Cerebellar cortex (tissue), 1 donor: ENCODE measurements around the gene CEP131.

Source experiments
- DNase-seq: peaks from one replicate; pipeline ENCODE4 v3.0.0-alpha.2; 2015; ENCODE audit warnings: low spot score

The CEP131 gene

DNA sequence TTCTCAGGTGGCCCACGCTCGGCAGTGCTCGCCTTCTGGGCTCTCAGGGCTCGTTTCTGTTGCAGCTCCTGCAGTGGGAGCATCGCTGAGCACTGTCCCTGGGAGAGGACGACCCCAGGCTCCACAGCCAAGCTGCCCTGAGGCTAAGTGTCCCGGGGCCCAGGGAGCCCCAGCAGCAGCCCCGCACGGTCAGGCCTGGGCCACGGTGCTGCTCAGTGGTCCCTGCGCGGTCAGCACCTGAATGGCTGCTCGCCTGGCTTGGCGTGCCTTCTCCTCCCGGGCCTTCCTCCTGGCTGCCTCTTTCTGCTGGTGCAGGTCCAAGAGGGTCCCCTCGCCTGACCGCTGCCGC lies 23.3 kb downstream of the CEP131 start:
- DNase-seq, result no peak

DNA sequence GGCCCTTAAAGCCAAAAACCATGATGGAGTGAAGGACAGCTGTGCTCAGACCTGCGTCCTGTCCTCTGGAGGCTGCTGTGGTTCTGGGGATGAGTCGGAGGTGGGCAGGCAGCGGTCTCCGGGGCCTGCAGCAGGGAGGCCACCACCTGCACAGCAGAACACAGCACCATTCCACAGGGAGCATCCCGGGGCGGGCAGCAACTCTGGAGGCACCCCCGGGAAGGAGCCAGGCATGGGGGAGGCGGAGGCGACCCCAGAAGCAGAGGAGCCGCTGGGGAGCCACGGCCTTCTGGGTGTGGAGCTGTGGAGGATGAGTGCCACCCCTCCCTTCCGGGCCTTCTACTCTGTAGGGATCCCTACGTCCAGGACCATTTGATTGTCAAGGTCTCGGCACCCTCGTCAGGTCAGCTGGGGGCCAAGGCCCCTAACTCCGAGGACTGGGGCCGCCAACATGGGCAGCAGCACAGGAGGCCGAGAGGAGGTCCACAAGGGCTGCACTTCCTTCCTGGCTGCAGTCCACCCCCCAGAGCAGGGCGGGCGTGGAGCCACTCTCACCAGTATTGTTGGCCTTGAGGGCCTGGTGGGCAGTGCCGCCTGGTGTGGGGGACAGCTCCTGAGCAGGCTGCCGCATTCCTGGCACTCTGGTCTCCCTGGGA lies 23.8 kb downstream of the CEP131 start:
- no peak for DNase-seq

DNA sequence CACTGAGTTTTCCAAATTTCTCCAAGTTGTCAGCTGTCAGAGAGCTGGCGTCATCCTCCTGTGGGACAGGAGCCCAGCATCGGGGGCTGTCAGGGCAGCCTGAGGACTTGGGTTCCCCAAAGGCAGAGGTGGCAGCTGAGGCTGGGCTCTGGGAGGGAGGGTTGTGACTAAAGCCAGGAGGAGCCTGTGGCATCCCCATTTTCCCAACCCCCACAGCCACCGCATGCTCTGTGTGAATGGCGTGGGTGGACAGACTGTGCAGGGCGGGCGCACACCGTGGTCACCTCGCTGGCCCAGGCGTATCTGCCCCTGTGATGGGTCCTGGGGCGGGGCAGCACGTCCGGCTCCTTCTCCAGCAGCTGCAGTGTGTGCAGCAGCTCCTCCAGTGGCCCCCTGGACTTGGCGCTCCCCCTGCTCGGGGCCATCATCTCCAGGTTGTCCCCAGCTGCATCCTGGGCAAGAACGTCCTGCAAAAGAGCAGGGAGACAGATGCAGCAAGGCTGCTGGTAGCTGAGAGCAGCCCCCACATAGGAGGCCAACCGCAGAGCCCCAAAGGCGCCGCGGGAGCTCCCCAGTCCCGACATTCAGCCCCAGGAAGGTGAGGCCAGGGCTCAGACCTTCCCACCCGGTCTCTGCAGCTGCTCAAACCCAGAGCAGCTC lies 24.8 kb downstream of the CEP131 start:
- no peak for DNase-seq

DNA sequence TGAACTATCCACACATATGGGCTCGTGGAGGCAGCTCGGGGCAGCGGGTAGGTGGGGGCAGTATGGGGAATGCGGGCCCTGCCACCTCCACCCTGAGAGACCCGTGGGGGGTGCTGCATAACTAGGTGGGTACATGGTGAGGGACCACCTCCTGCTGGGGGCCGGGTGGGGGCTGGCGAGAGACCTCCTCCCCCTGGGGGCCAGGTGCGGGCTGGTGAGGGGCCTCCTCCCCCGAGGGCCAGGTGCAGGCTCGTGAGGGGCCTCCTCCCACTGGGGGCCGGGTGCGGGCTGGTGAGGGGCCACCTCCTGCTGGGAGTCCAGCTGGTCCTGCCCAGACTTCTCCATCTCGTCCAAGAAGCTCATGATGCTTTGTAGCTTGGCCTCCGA lies 25.4 kb downstream of the CEP131 start:
- DNase-seq, result no peak

DNA sequence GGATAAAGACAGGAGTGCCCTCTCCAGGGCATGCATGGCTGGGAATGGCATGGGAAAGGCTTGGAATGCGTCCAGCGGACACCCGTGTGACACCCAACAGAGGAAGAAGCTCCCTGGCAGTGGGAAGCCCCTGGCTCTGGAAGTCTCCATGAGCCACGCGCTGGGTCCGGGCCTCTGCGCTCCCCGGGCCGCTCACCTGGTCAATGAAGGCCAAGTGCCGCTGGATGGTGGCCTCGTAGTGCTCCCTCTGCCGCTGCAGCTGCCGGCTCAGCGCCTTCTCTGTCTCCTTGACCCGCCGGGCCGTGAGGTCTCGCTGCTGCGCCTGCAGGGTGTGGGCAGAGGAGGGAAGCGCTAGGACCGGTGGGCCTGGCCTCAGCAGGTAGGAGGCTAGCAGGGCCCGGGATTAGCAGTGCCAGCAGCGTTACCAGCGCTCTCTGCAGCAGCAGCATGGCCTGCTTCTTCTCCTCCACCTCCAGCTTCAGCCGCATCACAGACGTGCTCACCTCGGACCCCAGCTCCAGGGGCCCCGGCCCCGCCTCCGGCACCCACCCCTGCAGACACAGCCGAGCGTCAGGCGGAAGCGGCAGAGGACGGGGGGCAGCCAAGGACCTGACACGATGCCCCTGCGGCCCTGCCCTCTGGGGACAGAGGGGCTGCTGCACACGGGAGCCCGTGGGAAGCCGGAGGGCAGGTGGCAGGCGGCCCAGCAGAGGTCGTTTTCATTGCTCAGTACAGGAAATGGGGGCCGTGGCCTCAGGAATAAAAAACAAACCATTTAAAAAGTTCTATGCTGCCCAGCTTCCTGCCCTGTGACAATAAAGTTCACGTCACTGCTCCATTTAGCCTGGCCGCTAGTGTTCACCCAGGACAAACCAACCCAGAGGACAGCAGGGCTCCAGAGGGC lies 26.0 kb downstream of the CEP131 start:
- no peak for DNase-seq

DNA sequence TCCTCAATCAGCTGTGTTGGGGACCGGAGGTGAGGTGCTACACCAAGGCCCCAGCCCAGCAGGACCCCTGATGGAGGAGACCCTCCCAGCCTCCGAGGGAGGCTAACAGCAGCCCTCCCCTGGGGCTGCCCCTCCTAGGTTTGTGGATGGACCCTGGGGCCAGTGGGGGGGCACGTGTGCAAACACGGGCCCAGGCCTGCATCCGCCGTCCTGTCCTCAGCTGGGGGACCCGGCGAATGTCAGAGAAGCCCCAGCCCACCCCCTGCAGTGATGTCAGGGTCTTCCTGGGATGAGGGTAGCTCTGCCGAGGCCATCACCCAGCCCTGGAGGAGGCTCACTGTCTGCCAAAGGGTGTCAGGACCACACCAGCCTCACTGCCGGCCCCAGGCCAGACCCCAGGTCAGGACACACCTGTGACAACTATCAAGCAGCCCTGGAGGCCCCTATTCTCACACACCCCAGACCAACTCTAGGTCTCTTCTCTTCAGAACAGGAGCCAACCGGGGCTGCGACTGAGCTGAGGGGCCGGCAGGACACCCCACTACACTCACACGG lies 26.7 kb downstream of the CEP131 start:
- no peak for DNase-seq

DNA sequence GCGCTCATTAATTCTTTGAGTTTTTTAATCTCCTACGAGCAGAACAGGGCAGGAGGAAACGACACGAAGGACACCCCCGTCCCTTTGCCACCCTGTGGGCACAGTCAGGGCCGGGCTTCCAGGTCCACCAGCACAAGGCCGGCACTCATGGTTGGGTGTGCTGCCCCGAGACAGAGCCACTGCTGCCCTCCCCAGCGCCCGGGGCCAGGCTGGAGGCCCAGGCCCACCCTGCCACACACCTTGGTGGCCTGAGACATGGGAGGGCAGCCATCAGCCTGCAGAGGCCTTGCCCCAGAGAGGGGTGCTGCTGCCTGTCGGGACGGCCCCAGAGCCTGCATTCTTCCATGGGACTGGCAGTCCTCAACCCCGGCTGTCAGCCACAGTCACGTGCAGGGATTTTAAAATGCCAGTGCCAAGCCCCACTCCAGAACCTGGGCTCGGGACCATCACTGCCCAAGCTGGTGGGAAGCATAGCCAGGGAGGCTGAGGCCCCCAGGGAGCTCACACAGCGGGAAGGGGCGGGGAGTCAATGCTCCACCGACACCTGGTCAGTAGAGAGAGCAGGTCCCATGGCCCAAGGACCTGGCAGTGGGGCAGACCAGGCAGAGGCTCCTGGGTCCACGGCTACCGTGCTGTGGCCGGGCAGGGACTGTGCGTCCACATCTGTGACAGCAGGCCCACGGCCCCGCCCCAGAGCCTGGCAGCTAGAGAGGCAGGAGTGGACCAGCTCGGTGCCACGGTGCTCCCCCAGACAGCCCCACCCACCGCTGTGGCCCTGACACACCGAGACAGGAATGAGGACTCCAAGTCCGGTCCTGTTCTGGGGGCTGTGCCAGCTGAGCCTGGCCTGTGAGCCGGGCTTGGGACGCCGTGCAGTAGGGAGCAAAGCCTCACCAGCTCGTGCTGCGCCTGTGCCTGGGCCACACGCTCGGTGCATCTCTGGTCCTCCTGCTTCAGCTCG lies 27.5 kb downstream of the CEP131 start:
- no peak for DNase-seq

- DNase-seq, result no peak
These were observed 28.5 kb downstream of the CEP131 start for GRCh38 chr17:81194225-81194760.

DNA sequence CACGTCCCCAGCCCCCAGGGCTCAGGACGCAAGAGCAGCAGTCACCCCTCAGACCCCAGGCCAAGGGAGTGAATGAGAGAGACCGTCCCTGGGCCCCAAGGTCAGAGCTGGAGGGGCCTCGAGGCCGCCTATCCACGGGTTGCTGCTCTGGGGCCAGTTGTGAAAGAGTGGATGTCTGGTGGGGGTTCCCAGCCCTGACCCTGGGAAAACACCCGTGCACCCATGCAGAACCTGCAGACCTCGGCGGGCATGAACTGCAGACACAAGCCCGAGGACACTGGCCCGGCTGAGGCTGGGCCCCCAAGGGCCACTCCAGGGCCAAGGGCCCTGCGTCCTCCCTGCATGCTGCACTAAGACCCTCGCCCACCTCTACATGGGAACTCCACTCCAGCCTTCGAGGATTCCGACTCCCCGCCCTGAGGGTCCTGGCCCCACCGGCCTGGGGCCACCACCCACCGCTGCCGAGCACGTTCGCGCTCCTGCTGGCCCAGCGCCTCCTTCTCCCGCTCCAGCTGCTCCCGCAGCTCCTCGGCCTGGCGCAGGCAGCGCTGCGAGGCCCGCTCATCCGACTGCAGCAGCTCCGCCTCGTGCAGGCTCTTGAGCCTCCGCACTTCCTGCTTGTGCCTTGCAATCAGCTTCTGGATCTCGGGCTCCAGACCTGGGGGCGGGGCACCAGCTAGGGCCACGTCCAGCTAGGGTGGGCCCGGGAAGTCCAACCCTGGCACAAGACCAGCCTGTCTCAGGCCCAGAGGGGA lies 29.1 kb downstream of the CEP131 start:
- DNase-seq, result no peak

- DNase-seq, result no peak
These were observed 29.7 kb downstream of the CEP131 start for GRCh38 chr17:81193051-81193410.

GRCh38 chr17:81192386-81193050 lies 30.2 kb downstream of the CEP131 start:
- DNase-seq, result no peak

DNA sequence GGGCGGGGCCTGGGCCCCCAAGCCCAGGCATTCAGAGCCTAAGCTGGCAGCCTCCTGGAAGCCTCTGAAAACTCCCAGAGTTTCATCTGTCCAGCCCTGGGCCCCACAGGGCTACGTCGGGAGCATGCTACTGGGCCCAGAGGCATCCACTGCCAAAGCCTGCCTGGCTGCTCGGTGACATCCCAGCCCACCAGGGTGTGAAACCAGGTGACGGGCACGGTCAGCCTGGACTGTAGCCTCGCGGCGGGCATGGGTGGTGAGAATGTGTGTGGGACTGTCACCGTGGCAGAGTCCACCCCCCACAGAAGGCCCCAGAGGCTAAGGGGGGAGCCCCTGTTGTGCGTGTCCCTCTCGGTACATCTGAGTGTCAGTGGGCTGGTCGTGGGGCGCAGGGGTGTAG lies 31.1 kb downstream of the CEP131 start:
- DNase-seq, result no peak

- DNase-seq, result no peak
These were observed 31.6 kb downstream of the CEP131 start for GRCh38 chr17:81191116-81191515.

DNA sequence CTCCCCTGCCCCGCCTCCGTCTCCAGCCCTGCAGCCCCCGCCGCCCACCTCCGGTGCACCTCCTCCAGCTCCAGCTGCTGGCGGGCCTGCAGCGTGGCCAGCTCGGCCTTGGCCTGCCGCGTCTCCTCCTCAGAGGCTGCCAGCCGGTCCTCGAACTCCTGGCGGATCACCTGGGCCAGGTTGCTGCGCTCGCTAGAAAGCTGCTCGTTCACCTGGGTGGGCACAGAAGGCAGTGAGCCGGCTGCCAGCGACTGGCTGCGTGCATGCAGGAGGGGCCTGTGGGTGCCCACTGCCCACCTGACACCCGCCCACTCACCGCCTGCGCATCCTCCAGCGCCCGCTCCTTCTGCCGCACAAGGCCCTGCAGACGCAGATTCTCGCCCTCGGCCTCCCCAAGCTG lies 32.2 kb downstream of the CEP131 start:
- DNase-seq, result no peak

DNA sequence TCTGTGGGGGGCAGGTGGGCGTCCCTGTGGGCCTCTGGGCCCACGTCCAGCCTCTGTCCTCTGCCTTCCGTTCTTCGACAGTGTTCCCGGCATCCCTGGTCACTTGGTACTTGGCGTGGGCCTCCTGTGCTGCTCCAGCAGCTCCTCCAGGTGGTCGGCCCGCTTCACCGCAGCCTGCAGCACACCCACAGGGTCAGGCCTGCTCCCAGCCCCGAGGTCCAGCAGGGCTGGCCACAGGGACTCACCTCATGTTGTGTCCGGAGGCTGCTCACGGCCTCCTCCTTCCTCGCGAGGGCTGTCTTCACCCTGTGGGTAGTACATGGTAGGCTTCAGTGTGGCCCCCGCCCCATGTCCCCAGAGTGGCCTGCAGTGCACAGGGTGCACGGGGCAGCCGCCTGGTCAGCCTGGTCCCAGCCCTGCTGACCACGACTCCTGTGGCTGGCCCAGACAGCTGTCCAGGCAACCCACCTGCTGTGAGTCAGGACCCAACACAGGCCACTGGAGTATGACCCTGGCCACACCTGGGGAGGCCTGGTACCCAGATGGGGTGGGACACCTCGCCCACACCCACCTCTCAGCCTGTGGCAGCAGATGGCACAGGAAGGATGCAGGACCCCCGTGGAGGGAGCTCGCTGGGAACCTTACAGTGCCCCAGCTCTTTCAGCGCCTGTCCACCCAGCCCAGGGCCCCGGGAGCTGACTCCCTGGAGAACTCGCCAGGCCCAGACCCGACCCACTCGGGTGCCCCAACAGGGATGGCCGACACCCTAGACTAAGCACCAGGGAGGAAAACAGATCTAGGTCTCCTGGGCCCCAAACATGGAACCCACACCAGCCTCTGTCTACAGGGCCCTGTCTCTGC lies 32.9 kb downstream of the CEP131 start:
- peak; percentile 25 for DNase-seq

DNA sequence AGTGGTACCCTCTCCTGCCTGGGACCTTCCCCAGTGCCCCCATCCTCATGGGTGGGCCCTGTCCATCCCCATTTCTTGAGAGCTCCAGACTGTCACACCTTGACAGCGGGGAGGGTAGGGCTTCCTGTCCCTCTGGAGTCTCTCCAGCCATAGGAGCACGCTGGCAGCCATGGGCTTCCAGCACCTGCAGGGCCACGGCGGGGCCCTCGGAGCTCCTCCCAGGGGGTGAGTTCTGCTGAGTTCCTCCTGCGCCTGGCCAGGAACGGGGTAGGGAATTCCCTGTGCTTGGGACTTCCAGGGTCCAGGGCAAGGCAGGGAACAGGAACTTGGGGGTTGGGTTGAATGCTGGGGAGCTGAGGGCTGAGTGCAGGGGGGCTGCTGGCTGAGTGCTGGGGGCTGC lies 33.7 kb downstream of the CEP131 start:
- no peak for DNase-seq

GRCh38 chr17:81188491-81188840 lies 34.3 kb downstream of the CEP131 start:
- DNase-seq, result no peak

- DNase-seq, result no peak
These were observed 34.9 kb downstream of the CEP131 start for GRCh38 chr17:81187586-81188490.
